SK-N-SH (cell line): ENCODE measurements around the gene KIF1C. TPM values are rescaled to one million over a fixed set of nuclear protein-coding genes. Genes with fewer than 3 reads are reported as not detected.
A peak's percentile ranks its signal among the peaks of the same experiment; 100 is the strongest.

Experiments used
- CTCF ChIA-PET: fragments of 300-600, 350-600 bp; formaldehyde crosslinking; extraction: SDS; loops from one replicate; lab custom pipeline; 2021; lab: Yijun Ruan, JAX
- POLR2A ChIA-PET: fragments of 350-600 bp; sonication (Branson Sonifier 250); formaldehyde crosslinking; extraction: SDS; loops from one replicate; lab custom pipeline; 2020; ENCODE audit warnings: antibody characterized with exemption, inconsistent platforms; lab: Yijun Ruan, JAX
- DNase-seq: peaks from one replicate; pipeline ENCODE4 v3.0.0; 2012
- H2AFZ ChIP-seq: fragments of 200-600 bp; sonication (generic); 2 replicates; pipeline ENCODE4 v1.8.1; 2016; ENCODE audit warnings: antibody characterized with exemption, mild to moderate bottlenecking, low read depth
- H3F3A ChIP-seq: fragments of 200-600 bp; sonication (generic); replicated peaks from 2 replicates; pipeline ENCODE3; 2016; ENCODE audit warnings: antibody characterized with exemption, mild to moderate bottlenecking; ENCODE audit not compliant: insufficient read depth
- H3K27ac ChIP-seq, 2 experiments: fragments of 200-500 bp in 1 of 2; fragments of 200-600 bp in 1 of 2; sonication (Bioruptor generic) in 1 of 2; sonication (generic), shearing (Covaris generic) in 1 of 2; 2 replicates each; pipeline versions ENCODE4 v1.5.1 to v1.6.1; 2014 to 2016; ENCODE audit warnings: low read depth in 2 of 2, inconsistent platforms in 1 of 2, low read length in 1 of 2, mild to moderate bottlenecking in 1 of 2, mixed read lengths in 1 of 2
- H3K27me3 ChIP-seq: fragments of 200-600 bp; sonication (generic), shearing (Covaris generic); 2 replicates; pipeline ENCODE4 v1.6.1; 2016; ENCODE audit warnings: mixed run types; ENCODE audit not compliant: insufficient read depth
- H3K36me3 ChIP-seq, 2 experiments: fragments of 200-500 bp in 1 of 2; fragments of 200-600 bp in 1 of 2; sonication (Bioruptor generic) in 1 of 2; sonication (generic) in 1 of 2; replicated peaks in 1 of 2; 2 replicates each; pipeline versions ENCODE3 to v1.5.1; 2014 to 2016; ENCODE audit warnings: low read length in 1 of 2, mild to moderate bottlenecking in 1 of 2; ENCODE audit not compliant: insufficient read depth in 2 of 2, control insufficient read depth in 1 of 2
- H3K4me1 ChIP-seq, 2 experiments: fragments of 200-500 bp in 1 of 2; fragments of 200-600 bp in 1 of 2; sonication (Bioruptor generic) in 1 of 2; sonication (generic), shearing (Covaris generic) in 1 of 2; 2 replicates each; pipeline versions ENCODE4 v1.5.1 to v1.6.1; 2014 to 2016; ENCODE audit warnings: low read depth in 1 of 2, low read length in 1 of 2, mixed run types in 1 of 2; ENCODE audit not compliant: insufficient read depth in 2 of 2, control insufficient read depth in 1 of 2
- H3K4me2 ChIP-seq: fragments of 200-600 bp; sonication (generic), shearing (Covaris generic); 2 replicates; pipeline ENCODE4 v1.6.1; 2017; ENCODE audit warnings: mixed run types
- H3K4me3 ChIP-seq, 2 experiments: fragments of 200-500 bp in 1 of 2; fragments of 200-600 bp in 1 of 2; sonication (Bioruptor generic) in 1 of 2; sonication (generic), shearing (Covaris generic) in 1 of 2; 2 replicates each; pipeline versions ENCODE4 v1.5.1 to v1.8.1; 2014 to 2016; ENCODE audit warnings: low read depth in 2 of 2, inconsistent platforms in 1 of 2, low read length in 1 of 2, mild to moderate bottlenecking in 1 of 2, mixed read lengths in 1 of 2, moderate library complexity in 1 of 2
- H3K79me2 ChIP-seq: fragments of 200-600 bp; sonication (generic); 2 replicates; pipeline ENCODE4 v1.8.1; 2017; ENCODE audit warnings: mild to moderate bottlenecking; ENCODE audit not compliant: insufficient read depth
- H3K9ac ChIP-seq: fragments of 200-600 bp; sonication (generic); 2 replicates; pipeline ENCODE4 v1.6.1; 2017; ENCODE audit warnings: mixed run types
- H3K9me2 ChIP-seq: fragments of 200-600 bp; sonication (generic); 2 replicates; pipeline ENCODE4 v1.6.1; 2017; ENCODE audit warnings: mixed run types
- H3K9me3 ChIP-seq: fragments of 200-600 bp; sonication (generic); 2 replicates; pipeline ENCODE4 v1.6.1; 2017; ENCODE audit warnings: mixed run types, mild to moderate bottlenecking, moderate library complexity
- H4K20me1 ChIP-seq: fragments of 200-600 bp; sonication (generic); 2 replicates; pipeline ENCODE4 v1.6.1; 2017; ENCODE audit warnings: mild to moderate bottlenecking, mixed run types; ENCODE audit not compliant: insufficient read depth
- CHD2 ChIP-seq: fragments of 150-350 bp; IDR thresholded peaks from 2 replicates; pipeline ENCODE4 v1.6.1; 2018; ENCODE audit warnings: low read length; ENCODE audit not compliant: partially characterized antibody
- ELF1 ChIP-seq: IDR thresholded peaks from 2 replicates; pipeline ENCODE4 v1.4.0; 2012
- FOXJ3 ChIP-seq: sonication (generic); formaldehyde crosslinking; IDR thresholded peaks from 2 replicates; pipeline ENCODE4 v1.5.1; 2020; ENCODE audit warnings: mild to moderate bottlenecking, missing genetic modification reagents
- GATA2 ChIP-seq: sonication (generic); formaldehyde crosslinking; IDR thresholded peaks from 2 replicates; pipeline ENCODE4 v1.5.0; 2020; ENCODE audit warnings: mild to moderate bottlenecking, missing genetic modification reagents
- JUND ChIP-seq: IDR thresholded peaks from 2 replicates; pipeline ENCODE4 v1.4.0; 2012
- MEF2A ChIP-seq: IDR thresholded peaks from 2 replicates; pipeline ENCODE4 v1.4.0; 2012; ENCODE audit warnings: low read depth, borderline replicate concordance
- MXI1 ChIP-seq: IDR thresholded peaks from 2 replicates; pipeline ENCODE4 v1.6.1; 2012; ENCODE audit warnings: mild to moderate bottlenecking, low read depth, low read length, improper control_type of control experiment
- NFIC ChIP-seq: IDR thresholded peaks from 2 replicates; pipeline ENCODE4 v1.4.0; 2012; ENCODE audit warnings: borderline replicate concordance
- PBX3 ChIP-seq: IDR thresholded peaks from 2 replicates; pipeline ENCODE4; 2012
- POLR2AphosphoS5 ChIP-seq: IDR thresholded peaks from 2 replicates; pipeline ENCODE4 v1.6.1; 2012; ENCODE audit warnings: low read depth, low read length
- RXRA ChIP-seq: IDR thresholded peaks from 2 replicates; pipeline ENCODE4 v1.4.0; 2012; ENCODE audit warnings: low read depth, mild to moderate bottlenecking, borderline replicate concordance
- SMC3 ChIP-seq: IDR thresholded peaks from 2 replicates; pipeline ENCODE4 v1.6.1; 2012; ENCODE audit warnings: low read depth, low read length, improper control_type of control experiment
- TAF1 ChIP-seq: IDR thresholded peaks from 2 replicates; pipeline ENCODE4 v1.6.1; 2012; ENCODE audit warnings: low read depth, mild to moderate bottlenecking, low read length, moderate library complexity, borderline replicate concordance
- TCF12 ChIP-seq: IDR thresholded peaks from 2 replicates; pipeline ENCODE4 v1.4.0; 2012
- USF1 ChIP-seq: IDR thresholded peaks from 2 replicates; pipeline ENCODE4 v1.4.0; 2012; ENCODE audit warnings: low read depth, borderline replicate concordance
- YY1 ChIP-seq: IDR thresholded peaks from 2 replicates; pipeline ENCODE4 v1.4.0; 2012; ENCODE audit warnings: low read depth, mild to moderate bottlenecking
- WGBS: methylation state at CpG from one replicate; pipeline ENCODE4 v1.1.6; 2017; ENCODE audit warnings: low lambda C conversion rate; 5-methylcytosine and 5-hydroxymethylcytosine counted together
- polyA plus RNA-seq, 3 experiments: library from polyadenylated mRNA; depleted of rRNA; stranded (reverse); fragments of >200 nt; gene quantifications; 2 replicates each; pipeline ENCODE4 v1.2.3, GENCODE V29; 2012
- TF ChIP-seq, protein P1 (sequence below): fragments of 150-350 bp; IDR thresholded peaks from 2 replicates; pipeline ENCODE4 v1.6.1; 2017; ENCODE audit warnings: antibody characterized with exemption, low read length, low read depth, borderline replicate concordance
- TF ChIP-seq, protein P2 (sequence below): IDR thresholded peaks from 2 replicates; pipeline ENCODE4 v1.4.0; 2012; ENCODE audit warnings: low read depth
- TF ChIP-seq, protein P3 (sequence below): fragments of 150-350 bp; IDR thresholded peaks from 2 replicates; pipeline ENCODE4 v1.6.1; 2016; ENCODE audit warnings: mild to moderate bottlenecking, low read depth, low read length
- TF ChIP-seq, protein P4 (sequence below): IDR thresholded peaks from 2 replicates; pipeline ENCODE4 v1.4.0; 2012; ENCODE audit warnings: low read depth, borderline replicate concordance

KIF1C gene
- polyA plus RNA-seq, 1 of the 3 experiments (the other 2 are of a cell fraction): 58.2 TPM

GRCh38 chr17:5050278-5050677, 52.5 kb downstream of the KIF1C start:
- no peak for DNase-seq
- no peaks in the 10 kb centered on the region for H3K27me3 ChIP-seq
- no peak overlapping the region for H3K9ac ChIP-seq
- no peak overlapping the region for H2AFZ ChIP-seq
- TF ChIP-seq CHD2: no peak
- TF ChIP-seq TCF12: no peak
- H3K4me2 ChIP-seq: no peak overlapping the region
- H3K27ac ChIP-seq: no peak overlapping the region
- H3K79me2 ChIP-seq: no peaks in the 10 kb centered on the region
- 81% methylated on average over 9 of the region's 9 CpGs for WGBS
- no peaks in the 10 kb centered on the region for H3K36me3 ChIP-seq
- no peaks in the 10 kb centered on the region for H3K9me2 ChIP-seq
- no peaks in the 10 kb centered on the region for H3K9me3 ChIP-seq
- no peaks in the 10 kb centered on the region for H3F3A ChIP-seq
- H3K4me3 ChIP-seq: no peak overlapping the region
- CTCF ChIA-PET: interaction anchor here (1.2 to 1.8 kb wide), 3 partner anchors 12 to 63 kb away, joined by 3 to 12 read pairs (median 4); partner anchors contain the start of gene CAMTA2
- peaks cover 0 to 2% of the 10 kb centered on the region in 2 experiments; a peak in 1 of 4 replicates for H3K4me1 ChIP-seq
- H4K20me1 ChIP-seq: no peaks in the 10 kb centered on the region
- POLR2A ChIA-PET: no interaction called here

GRCh38 chr17:5055543-5055942, 57.8 kb downstream of the KIF1C start:
- peak; percentile 22 for DNase-seq
- CTCF ChIA-PET: interaction anchor here (1.6 kb wide), 1 partner anchor 147 kb away, joined by 5 read pairs; no protein-coding TSS in a partner anchor
- POLR2A ChIA-PET: interaction anchor here (0.6 kb wide), 1 partner anchor 136 kb away, joined by 3 read pairs; no protein-coding TSS in a partner anchor
- Histone ChIP-seq H3K79me2 (no peaks in the 10 kb centered on the region), H3K4me3 (no peak overlapping the region), H3K9ac (no peak overlapping the region), H2AFZ (no peak overlapping the region), H3K4me1 (no peaks in the 10 kb centered on the region), H3K9me2 (no peaks in the 10 kb centered on the region), H3F3A (no peaks in the 10 kb centered on the region), H3K9me3 (no peaks in the 10 kb centered on the region), H3K36me3 (no peaks in the 10 kb centered on the region), H3K4me2 (no peak overlapping the region), H3K27me3 (no peaks in the 10 kb centered on the region), H4K20me1 (no peaks in the 10 kb centered on the region), H3K27ac (no peak overlapping the region)
- WGBS: 83% methylated on average over 9 of the region's 10 CpGs
- TF ChIP-seq, protein P1, sequence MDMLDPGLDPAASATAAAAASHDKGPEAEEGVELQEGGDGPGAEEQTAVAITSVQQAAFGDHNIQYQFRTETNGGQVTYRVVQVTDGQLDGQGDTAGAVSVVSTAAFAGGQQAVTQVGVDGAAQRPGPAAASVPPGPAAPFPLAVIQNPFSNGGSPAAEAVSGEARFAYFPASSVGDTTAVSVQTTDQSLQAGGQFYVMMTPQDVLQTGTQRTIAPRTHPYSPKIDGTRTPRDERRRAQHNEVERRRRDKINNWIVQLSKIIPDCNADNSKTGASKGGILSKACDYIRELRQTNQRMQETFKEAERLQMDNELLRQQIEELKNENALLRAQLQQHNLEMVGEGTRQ: no peak
- TF ChIP-seq POLR2AphosphoS5: no peak
- no peak for TF ChIP-seq FOXJ3
- TF ChIP-seq PBX3: no peak
- TF ChIP-seq, protein P2, sequence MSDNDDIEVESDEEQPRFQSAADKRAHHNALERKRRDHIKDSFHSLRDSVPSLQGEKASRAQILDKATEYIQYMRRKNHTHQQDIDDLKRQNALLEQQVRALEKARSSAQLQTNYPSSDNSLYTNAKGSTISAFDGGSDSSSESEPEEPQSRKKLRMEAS: no peak
- TF ChIP-seq RXRA: no peak
- no peak for TF ChIP-seq CHD2
- no peak for TF ChIP-seq JUND
- TF ChIP-seq ELF1: no peak
- TF ChIP-seq GATA2 (CRISPR knock-in tag): no peak
- TF ChIP-seq MXI1: no peak
- TF ChIP-seq, protein P3, sequence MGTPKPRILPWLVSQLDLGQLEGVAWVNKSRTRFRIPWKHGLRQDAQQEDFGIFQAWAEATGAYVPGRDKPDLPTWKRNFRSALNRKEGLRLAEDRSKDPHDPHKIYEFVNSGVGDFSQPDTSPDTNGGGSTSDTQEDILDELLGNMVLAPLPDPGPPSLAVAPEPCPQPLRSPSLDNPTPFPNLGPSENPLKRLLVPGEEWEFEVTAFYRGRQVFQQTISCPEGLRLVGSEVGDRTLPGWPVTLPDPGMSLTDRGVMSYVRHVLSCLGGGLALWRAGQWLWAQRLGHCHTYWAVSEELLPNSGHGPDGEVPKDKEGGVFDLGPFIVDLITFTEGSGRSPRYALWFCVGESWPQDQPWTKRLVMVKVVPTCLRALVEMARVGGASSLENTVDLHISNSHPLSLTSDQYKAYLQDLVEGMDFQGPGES: no peak
- TF ChIP-seq USF1: no peak
- no peak for TF ChIP-seq TAF1
- TF ChIP-seq NFIC: no peak
- TF ChIP-seq SMC3: no peak
- no peak for TF ChIP-seq YY1
- TF ChIP-seq, protein P4, sequence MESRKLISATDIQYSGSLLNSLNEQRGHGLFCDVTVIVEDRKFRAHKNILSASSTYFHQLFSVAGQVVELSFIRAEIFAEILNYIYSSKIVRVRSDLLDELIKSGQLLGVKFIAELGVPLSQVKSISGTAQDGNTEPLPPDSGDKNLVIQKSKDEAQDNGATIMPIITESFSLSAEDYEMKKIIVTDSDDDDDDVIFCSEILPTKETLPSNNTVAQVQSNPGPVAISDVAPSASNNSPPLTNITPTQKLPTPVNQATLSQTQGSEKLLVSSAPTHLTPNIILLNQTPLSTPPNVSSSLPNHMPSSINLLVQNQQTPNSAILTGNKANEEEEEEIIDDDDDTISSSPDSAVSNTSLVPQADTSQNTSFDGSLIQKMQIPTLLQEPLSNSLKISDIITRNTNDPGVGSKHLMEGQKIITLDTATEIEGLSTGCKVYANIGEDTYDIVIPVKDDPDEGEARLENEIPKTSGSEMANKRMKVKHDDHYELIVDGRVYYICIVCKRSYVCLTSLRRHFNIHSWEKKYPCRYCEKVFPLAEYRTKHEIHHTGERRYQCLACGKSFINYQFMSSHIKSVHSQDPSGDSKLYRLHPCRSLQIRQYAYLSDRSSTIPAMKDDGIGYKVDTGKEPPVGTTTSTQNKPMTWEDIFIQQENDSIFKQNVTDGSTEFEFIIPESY: no peak
- no peak for TF ChIP-seq TCF12
- no peak for TF ChIP-seq MEF2A
